HG03045 (cell line): ENCODE measurements around the gene LRRC37A2.
A peak's percentile ranks its signal among the peaks of the same experiment; 100 is the strongest.
"Not testable (repeated sequence)": the region's sequence is repeated elsewhere in the genome, so short reads cannot be mapped to it uniquely, and the experiment has no call there.

ENCODE experiments used
- ATAC-seq: cut with Tn5 transposase; IDR thresholded peaks from one replicate; pipeline ENCODE4 v1.9.1; 2021; ENCODE audit warnings: mild to moderate bottlenecking, moderate library complexity; ENCODE audit not compliant: unreplicated experiment

Gene LRRC37A2

DNA sequence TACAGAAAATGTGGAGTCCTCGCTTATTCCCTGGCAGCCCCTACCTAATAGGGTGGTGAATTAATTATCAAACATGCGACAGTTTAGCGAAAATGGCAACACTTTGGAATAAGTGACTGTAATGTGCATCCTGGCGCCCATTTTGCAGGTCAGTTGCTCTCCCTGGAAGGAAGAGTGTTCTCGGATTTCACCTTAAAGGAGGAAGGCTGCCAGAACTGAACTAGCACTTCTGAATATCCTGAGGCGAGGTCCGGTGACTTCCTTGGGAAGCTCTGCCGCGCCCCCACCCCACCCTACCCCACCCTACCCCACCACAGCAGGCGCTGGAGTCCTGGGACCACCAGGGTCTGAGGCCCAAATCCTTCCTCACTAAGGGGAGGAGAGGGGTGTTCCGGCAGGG is at the start of gene LRRC37A2:
TSS of gene LRRC37A2 (plus strand) at position 301 of the 400 bp plus-strand sequence. CDS start 245 bp downstream, outside the sequence.
- not testable (repeated sequence) for ATAC-seq

DNA sequence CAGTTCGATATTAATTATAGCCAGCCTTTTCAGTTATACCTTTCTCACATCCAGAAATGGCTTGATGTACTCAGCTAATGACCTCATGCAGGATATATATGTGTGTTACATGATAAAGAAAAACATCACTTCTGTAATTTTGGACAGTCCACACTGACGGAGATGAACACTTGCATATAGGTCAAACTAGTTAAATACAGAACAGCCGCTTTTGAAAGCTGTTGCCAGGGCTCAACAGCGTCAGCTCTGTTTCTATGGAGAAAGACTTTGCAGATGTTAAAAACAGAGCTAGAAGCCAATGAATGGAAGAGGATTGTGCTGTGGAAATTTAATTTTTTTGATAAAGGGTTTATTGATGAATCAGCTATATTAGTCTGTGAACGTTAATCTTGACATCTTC is 44.6 kb upstream of the LRRC37A2 start:
- not testable (repeated sequence) for ATAC-seq

DNA sequence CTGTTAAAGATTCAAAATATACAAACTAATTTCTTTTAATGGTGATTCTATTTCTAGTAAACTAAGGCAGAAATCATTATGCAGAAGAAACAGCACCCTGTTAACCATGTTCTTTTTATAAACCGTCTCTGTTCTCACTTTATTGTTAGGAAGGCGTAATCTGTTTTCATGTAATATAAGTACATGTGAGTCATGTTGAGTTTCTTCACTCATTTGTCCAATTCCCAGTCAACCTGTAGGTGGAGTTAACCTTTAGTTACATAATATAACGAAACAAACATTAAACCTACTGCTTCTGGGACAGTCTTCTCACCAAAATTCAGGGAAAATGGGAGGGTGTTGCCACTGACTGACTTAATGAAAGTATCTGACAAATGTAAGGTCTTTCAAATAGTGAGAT is 37.8 kb upstream of the LRRC37A2 start:
- ATAC-seq: not testable (repeated sequence)

DNA sequence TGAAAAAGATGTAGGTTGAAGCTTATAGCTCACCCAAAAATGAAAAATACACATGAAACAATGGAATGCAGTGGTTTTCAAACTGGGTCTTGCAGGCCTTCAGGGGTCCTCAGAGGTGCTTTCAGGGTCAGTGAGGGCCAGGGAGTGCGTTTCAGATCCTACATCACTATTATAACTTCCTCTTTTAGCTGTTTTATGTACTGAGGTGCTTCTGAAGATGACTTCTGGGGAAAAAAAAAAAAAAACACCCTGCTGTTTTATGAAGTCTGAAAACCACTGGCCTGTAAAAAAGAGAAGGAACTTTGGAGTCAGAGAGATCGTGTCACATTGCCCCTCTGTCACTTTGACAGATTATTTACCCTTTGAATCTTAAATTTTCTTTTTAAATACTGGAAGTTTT is 36.7 kb upstream of the LRRC37A2 start:
- ATAC-seq: not testable (repeated sequence)

DNA sequence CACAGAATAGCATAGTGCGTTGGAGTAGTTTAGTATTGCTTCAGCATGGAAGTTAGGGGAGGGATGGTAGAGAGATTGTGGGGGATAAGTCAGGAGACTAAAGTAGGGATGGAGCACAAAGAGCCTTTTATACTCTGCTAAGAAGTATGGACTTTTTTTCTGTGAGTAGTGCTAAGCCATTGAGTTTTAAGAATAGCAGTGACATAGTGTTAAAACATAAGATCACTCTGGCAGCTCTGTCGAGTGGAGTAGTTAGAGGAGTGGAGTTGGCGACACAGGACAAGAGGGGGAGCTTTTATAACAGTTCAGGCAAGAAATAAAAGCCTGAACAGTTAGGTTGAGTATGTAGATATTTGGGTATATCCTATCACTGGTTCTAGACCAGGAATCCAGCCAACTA is 33.4 kb upstream of the LRRC37A2 start:
- not testable (repeated sequence) for ATAC-seq

DNA sequence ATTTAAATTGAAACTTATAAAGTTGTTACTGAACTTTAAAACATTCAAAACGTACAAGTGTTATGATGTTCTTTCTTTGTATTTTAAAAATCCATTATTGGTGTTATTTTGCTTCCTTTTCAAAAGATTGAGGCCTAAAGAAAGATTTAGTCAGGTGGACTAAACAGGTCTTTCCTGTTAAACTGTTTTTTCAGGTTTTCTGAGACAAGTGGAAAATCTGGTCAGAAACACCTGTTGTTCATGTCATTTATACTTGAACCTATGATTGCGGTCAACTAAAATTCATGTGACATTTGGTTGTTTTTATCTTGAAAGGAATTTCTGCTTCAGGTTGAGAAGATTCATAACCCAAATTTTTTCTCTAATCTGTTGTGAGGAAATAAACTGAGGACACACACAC is 31.0 kb upstream of the LRRC37A2 start:
- ATAC-seq: not testable (repeated sequence)

GRCh38 chr17:46492021-46492420 is 20.2 kb upstream of the LRRC37A2 start:
- ATAC-seq: not testable (repeated sequence)

GRCh38 chr17:46499437-46500139 is 12.7 kb upstream of the LRRC37A2 start:
- not testable (repeated sequence) for ATAC-seq

DNA sequence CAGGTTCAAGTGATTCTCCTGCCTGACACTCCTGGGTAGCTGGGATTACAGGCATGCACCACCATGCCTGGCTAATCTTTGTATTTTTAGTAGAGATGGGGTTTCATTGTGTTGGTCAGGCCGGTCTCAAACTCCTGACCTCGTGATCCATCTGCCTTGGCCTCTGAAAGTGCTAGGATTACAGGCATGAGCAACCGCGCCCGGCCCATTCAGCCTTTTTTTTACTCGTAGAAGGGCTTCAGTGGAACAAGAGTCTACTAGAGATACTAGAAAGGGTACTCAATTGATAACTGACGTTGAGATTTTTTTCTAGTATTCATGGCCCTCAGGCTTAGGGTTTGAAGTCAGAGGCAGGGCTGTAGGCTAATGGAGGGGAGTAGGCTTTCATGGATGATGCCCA is 6.4 kb upstream of the LRRC37A2 start:
- ATAC-seq: not testable (repeated sequence)

DNA sequence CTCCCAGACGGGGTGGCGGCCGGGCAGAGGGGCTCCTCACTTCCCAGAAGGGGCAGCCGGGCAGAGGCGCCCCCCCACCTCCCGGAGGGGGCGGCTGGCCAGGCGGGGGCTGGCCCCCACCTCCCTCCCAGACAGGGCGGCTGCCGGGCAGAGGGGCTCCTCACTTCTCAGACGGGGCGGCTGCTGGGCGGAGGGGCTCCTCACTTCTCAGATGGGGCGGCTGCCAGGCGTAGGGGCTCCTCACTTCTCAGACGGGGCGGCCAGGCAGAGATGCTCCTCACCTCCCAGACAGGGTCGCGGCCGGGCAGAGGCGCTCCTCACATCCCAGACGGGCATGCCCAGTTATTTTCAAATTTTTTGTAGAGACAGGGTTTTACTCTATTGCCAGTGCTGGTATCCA is 22.4 kb downstream of the LRRC37A2 start:
- not testable (repeated sequence) for ATAC-seq

DNA sequence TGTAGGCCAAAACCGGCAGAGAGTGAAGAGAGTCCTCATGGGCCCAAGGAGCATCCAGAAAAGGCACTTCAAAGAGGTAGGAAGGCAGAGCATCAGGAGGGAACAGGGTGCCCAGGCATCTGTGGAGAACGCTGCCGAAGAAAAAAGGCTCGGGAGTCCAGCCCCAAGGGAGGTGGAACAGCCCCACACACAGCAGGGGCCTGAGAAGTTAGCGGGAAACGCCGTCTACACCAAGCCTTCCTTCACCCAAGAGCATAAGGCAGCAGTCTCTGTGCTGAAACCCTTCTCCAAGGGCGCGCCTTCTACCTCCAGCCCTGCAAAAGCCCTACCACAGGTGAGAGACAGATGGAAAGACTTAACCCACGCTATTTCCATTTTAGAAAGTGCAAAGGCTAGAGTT is 36.3 kb downstream of the LRRC37A2 start:
- not testable (repeated sequence) for ATAC-seq

DNA sequence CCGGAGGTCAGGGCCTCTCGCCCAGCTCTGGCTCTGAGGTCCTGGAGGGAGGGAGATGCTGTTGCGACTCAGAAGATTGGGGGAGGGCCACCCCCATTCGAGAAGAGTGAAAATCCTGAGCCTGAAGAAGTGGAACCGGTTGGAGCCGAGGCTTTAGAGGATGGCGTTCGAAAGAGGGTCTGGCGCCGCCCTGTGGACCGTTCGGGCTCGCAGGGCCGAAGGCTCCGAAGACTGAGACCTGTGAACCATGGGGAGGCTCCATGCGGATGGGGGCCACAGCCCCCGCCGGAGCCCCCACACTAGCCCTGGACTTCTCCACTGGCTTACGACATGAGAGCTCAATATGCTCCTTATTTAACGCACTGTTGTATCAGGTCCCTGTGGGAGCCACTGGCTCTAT is 46.9 kb downstream of the LRRC37A2 start:
- not testable (repeated sequence) for ATAC-seq

DNA sequence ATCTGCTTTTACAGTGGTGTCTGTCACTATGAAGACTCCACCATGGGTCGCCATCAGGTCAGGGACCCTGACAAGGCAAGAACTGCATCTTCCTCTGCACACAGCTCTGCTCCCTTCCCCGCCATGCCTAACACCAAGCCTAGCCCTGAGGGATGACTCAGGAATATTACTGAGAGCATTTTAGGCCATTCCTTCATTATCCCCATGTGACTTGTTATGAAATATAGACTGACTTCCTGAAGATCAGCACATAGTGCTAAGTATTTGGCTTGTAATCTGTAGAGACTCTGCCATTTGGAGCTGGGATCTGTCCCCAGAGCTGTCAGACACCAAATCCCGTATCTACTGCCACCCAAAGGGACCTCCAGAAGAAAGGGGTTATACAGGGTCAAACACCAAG is 47.8 kb downstream of the LRRC37A2 start:
- not testable (repeated sequence) for ATAC-seq

- ATAC-seq: not testable (repeated sequence)
Measured at GRCh38 chr17:46566284-46566683, 54.0 kb downstream of the LRRC37A2 start.

GRCh38 chr17:46566980-46567379 is 54.7 kb downstream of the LRRC37A2 start:
- ATAC-seq: not testable (repeated sequence)

DNA sequence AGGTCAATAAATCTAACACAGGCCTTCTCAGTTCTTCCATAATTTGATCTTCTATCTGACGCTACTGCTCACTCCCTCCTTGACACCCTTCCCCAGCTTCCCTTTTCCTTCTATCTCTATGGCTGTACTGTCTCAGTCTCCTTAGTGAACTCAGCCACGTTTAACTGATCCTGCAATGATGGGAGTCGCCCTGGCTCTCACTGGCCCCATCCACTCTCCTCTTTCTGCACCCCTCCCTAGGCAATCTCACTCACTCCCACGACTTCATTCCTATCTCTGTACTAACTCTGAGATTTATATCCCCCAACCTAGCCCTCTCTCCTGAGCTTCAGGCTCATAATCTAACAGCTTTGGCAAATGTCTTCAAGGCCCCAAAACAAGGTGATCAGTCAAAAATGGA is 59.5 kb downstream of the LRRC37A2 start:
- ATAC-seq: not testable (repeated sequence)

DNA sequence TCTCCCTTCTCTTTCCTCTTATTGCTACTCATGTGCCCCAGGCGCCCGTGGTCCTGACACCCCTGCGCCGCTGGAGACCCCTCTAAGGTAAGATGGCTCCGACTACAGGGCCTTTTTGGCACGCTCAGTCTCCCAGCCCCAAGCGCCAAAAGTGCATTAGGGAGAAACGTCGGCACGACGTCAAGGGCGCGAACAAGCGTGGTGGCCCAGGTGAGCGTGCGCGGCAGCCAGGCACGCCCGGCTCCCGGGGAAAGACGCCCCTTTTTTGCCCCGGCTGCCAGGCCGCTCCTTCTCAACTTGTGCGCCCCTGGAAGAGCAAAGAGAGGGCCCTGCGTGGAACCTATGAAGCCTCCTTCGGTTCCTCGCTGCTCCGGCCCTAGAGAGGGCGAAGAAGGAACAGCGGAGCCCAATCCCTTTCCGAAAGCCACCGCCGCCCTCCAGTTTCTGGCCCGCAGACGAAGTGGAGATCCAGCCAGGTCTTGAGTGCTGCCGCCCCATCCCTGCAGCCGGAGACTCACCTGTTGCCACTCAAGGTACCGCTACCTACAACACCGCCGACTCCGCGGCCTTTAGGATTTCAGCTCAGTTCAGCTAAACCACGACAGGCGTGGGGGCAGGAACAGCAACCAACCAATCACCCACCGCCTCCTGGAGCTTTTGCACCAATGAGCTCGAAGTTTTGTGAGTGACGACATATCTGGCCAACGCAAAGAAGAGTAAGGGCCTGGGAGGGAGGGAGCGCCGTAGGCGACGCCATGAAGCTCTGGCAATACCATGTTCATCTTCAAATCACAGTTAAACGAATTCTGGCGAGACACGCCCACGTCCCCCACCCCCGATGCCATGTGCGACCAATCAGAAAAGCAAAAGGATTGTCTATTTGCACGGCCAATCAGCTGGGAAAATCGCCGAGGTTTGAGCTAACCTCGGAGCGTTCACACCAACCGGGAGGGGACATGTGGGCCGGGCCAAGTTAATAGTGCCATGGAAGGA is 67.1 kb downstream of the LRRC37A2 start, which contains the start of gene ARL17A:
TSS of gene ARL17A (minus strand) at position 609 of the 993 bp plus-strand sequence. CDS start 3,369 bp downstream, outside the sequence.
- ATAC-seq: peak; percentile 97

DNA sequence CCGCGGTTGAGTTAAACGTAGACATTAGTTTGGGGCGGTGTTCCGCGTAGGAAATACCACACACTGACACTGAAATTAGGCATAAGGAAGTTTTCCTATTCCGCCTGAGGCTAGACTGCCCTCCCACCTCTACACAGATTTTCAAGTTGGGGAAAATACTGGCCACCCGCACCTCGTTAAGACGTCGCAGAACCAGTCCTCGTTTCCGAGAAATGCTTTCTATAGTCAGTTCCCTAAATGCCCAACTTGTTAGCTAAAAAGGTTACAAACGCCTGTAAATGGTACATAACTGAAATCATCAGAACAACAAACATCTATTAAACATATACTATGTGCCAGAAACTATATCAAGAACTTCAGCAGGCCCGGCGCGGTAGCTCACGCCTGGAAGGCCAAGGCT is 67.8 kb downstream of the LRRC37A2 start:
- ATAC-seq: not testable (repeated sequence)

DNA sequence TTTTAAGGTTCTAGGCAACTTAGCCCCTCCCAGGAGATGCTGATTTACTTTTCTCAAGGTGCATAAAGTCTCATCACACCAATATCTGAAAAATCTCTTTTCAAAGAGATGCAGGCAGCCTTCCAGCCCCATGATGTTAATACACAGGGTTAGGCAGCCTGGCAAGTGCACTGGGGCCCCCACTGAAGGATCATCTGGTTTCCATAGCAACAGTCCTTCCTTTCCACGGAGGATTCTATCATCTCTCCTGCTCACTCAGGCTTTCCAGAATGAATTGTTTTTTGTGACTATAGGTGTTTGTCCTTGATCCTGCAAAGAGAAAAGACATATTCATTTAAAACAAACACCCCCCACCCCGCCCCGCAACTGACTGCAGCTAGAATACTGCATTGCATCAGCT is 73.2 kb downstream of the LRRC37A2 start:
- ATAC-seq: not testable (repeated sequence)

DNA sequence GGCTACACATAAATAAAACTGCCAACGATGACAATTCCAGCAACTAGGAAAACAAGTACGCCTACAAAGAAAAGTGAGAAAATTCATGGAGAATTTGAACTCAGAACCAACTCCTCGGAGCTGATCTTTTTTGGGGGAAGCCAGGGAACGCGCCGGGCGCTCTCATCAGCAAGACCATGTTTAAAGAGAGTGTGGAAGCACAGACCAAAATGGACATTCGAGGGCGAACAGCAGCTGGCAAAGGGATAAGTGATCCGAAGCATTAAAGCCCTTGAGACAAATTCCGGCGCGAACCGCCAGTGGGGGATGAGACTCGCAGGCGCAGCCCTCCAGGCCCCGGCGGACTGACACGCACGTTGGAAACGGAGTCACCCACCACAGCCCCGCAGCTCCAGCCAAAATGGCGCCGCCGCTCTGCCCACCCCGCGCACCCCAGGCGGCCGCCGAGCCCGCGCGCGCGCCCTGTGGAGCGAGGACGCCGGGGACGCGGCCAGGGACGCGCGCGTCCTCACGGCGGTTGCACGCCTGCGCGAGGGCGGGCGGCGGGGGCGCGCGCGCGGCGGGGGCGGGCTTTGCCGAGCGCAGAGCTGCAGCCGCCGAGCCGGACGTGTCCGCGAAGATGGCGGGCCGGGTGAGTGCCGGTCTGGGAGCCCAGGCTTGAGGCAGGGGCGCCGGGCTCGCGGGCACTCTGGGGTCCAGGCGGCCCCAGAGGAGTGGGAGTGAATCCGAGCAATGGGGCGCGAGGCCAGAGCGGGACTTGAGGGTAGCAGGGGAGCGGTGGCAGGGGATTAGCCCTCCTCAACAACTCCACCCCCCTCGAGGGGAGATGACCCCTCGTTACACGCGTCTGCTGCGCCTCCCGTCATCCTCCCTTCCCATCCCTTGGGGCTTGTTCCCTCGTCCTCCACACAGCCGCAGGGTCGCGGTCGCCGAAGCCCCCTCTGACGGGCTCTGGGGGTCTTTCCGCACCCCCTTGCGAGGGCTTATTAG is 78.2 kb downstream of the LRRC37A2 start, which contains the start of gene NSF:
TSS of gene NSF (plus strand) at position 513 of the 990 bp plus-strand sequence. CDS start at position 620, 107 bp downstream.
- peak; percentile 79 for ATAC-seq
